ENCODE results near the gene CSHL1.
"Not testable (repeated sequence)": the region's sequence is repeated elsewhere in the genome, so short reads cannot be mapped to it uniquely, and the experiment has no call there.

Gene CSHL1

DNA sequence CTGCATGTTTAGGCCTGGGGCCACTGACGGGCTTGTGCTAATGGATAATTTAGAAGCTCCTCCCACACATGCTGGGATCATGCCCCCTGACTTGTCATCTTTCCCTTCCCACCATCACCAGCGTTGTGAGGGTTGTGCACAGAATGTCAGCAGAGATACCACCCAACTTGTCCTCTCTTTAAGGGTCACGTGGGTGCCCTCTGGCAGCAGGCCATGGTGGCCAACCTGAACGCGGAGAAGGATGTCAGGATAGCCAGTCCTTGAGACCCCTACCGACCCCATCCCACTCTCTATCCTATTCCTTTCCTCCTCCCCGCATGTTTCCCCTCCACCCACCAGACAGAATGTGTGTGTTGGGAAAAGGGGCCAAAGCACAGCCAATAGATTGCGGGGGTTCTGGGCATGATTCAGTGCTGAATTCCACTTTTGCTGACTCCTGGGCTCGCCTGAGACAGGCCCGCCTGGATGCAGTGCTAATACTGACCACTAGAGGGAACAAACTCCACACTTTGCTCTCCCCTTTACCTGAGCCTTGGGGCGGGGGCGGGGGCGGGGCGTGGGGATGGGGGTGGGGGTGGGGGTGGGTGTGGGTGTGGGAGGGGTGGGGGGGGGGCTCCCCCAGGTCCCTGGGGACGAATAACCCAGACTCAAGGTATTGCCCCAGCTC, 29.0 kb downstream of the CSHL1 start, which contains the start of gene GH2:
Gene GH2, minus strand, starts transcription at position 10 of the 667 bp plus-strand sequence. CDS start 143 bp downstream, outside the sequence.
- peak; percentile 19 to 62 (median 44) for DNase-seq

DNA sequence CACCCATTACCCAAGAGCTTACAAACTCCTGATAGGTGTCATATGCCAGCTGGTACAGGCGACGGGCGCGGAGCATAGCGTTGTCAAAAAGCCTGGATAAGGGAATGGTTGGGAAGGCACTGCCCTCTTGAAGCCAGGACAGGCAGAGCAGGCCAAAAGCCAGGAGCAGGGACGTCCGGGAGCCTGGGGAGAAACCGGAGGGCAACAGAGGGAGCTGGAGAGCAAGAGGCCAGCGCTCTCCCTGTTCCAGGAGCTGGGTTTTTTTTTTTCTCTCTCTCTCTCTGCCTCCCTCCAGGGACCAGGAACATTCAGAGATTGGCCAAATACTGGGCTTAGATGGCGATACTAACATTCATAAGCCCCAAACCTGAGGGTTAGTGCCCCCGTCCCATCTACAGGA, 29.7 kb downstream of the CSHL1 start:
- not testable (repeated sequence) for DNase-seq

DNA sequence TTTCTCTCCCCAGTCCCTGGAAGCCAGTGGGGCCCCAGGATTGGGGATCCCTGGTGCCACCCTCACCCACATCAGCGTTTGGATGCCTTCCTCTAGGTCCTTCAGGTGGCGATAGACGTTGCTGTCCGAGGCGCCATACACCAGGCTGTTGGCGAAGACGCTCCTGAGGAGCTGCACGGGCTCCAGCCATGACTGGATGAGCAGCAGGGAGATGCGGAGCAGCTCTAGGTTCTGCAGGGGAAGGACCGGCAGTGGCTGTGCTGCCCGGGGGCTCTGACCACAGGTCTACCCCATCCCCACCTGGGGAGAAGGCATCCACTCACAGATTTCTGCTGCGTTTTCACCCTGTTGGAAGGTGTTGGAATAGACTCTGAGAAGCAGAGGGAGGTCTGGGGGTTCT, 30.4 kb downstream of the CSHL1 start:
- DNase-seq = no peak

DNA sequence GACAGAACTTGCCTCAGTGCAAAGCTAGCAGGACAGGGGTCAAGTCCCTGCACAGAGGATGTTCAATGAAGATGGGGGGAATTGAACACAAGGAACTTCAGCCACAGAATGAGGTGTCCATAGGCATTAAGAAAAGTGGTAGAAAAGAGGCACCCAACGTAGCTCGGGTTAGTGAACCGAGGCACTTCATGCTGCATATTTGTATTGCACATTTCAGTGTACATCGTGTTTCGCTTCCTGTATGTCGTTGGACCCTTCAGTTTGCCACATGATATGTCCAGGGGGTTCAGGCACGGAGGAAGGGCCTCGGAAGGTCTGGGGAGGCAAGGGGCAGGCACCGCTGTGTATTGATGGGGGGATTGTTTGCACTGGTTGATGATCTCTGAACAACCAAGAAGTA, 32.6 kb downstream of the CSHL1 start:
- DNase-seq = not testable (repeated sequence)

DNA sequence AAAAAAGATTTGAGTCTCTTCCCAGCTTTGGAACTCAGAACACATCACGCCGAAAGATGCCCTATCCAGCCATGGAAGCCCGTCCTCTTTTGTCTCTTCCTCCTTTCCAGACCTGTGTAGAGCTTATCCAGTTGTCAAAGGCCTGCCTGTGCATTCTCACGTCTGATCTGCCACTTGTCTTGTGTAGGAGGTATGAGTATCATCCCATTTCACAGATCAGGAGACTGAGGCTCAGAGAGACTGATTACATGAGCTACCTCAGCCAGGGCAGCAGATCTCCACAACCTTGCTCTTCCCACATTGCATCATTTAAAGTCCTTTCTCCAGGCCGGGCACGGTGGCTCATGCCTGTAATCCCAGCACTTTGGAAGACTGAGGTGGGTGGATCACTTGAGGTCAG, 36.4 kb downstream of the CSHL1 start:
- not testable (repeated sequence) for DNase-seq

DNA sequence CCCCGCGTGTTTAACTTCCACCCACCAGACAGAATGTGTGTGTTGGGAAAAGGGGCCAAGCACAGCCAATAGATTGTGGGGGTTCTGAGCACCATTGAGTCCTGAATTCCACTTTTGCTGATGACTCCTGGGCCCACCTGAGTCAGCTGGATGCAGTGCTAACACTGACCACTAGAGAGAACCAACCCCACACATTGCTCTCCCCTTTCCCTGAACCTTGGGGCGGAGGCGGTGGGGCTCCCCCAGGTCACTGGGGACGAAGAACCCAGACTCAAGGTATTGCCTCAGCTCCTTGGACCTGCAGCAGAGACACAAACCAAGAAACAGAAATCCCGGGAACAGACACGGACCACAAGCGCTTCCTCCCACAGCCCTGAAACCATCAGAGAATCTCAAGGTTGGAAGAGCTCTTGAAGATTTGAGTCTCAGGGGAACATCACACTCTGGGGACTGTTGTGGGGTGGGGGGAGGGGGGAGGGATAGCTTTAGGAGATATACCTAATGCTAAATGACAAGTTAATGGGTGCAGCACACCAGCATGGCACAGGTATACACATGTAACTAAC, 36.9 kb downstream of the CSHL1 start:
- not testable (repeated sequence) for DNase-seq

DNA sequence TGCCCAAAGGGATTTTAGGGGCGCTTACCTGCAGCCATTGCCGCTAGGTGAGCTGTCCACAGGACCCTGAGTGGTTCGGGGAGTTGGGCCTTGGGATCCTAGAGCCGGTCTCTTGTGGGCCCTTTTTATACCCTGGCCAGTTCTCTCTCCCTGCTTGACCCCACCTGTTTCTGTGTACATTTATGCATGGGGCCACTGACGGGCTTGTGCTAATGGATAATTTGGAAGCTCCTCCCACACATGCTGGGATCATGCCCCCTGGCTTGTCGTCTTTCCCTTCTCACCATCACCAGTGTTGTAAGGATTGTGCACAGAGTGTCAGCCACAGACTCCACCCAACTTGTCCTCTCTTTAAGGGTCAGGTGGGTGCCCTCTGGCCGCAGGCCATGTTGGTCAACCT, 37.5 kb downstream of the CSHL1 start, which contains the start of gene CSH2:
Gene CSH2, minus strand, starts transcription at position 101 of the 400 bp plus-strand sequence. Its CDS starts 63 bp downstream, at position 38.
- DNase-seq = not testable (repeated sequence)

DNA sequence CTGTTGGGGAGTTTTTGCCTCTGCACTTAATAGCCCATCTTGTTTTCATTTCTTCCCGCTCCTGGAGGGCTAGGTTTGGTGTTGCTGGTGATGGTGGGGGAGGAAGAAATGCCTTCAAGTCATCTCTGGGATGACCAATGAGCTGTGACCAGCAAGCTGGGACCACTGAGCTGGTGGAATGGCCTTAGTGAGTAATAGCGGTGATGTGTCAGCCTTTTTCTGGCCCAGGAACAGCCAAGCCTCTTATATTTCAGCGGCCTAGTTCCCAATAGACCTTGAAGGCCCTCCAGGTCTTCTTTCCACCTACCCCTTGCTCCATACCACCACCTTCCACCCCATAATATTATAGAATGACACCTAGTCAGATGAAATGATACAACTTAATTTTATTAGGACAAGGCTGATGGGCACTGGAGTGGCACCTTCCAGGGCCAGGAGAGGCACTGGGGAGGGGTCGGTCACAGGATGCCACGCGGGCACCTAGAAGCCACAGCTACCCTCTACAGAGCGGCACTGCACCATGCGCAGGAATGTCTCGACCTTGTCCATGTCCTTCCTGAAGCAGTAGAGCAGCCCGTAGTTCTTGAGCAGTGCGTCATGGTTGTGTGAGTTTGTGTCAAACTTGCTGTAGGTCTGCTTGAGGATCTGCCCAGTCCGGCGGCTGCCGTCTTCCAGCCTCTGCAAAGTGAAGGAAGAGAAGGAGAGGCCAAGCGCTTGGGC, 39.3 kb downstream of the CSHL1 start:
- DNase-seq = not testable (repeated sequence)

DNA sequence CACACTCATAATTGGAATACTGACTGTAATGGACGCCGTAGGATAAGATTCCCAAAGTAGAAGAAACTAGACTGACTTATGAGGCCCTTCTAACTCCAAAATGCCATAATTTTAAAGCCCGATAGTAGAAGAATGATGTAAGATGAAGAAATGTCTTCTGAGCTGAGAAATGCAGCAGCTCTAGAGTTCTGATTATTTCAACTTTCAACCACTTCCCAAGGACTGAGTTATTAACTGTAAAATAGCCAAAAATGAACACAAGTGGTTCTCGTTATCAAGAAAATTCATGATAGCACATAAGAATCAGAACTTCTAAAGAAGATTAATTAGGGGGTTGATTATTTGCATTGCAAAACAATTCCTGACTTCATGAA, 40.8 kb downstream of the CSHL1 start:
- DNase-seq = not testable (repeated sequence)

DNA sequence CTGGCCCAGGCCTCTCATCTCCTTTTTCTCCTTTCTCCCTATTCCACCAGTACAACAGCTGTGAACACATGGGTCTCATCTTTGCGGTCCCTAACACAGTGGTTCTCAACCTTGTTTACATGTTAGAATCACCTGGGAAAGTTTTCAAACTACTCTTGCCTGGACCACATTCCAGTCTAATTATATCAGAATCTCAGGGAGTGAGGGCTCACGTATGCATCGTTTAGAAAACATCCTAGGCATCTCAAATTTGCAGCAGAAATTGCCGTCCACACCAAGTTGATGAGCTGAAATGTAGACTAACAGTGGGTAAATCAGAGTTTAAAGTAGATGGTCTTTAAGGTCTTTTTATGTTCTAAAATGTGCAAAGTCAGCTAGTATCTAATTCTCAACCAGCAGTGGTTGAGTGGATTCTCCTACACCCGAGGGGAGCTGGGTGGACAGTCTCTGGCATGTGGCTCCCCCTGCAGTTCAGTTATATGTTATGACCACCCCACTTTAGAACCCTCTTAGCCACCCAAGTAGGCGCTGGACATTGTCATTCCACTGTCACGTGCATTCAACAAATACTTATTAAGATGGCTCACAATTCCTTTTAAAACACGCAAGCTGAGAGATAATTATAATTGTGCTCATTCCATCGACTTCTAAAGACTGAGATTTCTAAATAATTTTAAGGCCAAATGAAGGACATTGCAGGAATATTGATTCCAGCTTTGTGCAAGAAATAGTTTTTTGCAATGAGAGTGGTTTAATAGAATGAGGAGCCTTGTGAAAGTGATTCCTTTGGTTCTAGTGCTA, 41.4 kb downstream of the CSHL1 start:
- not testable (repeated sequence) for DNase-seq

DNA sequence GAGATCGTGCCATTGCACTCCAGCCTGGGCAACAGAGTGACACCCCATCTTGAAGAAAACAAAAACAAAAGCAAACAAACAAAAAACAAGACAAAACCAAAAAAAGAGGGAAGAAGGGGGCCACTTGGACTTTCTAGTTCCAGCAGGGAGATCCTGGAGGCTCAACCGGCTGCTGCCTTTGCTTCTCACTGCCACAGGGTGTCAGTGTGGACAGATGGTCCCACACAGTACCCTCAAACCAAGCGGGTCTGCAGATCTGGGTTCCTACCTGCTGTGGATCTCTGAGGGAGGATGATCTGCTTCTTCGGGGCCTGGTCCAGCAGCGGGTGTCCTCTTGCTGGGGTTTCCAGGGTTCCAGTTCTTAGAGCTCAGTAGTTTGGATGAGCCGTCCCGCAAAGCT, 44.4 kb downstream of the CSHL1 start:
- not testable (repeated sequence) for DNase-seq

All from stimulated activated naive CD4-positive, alpha-beta T cell (primary cell).